Breast epithelium (tissue), 3 donors: ENCODE measurements around the gene GRIK1.

Source experiments
- CTCF ChIP-seq, 3 donors: fragments of 450-650 bp; IDR thresholded peaks; one replicate each; pipeline ENCODE4 v1.5.1; 2016 to 2017; ENCODE audit warnings: antibody characterized with exemption in 3 of 3, mild to moderate bottlenecking in 3 of 3, moderate library complexity in 3 of 3
- POLR2A ChIP-seq: fragments of 450-650 bp; IDR thresholded peaks from one replicate; pipeline ENCODE4 v1.6.1; 2016; ENCODE audit warnings: antibody characterized with exemption, mild to moderate bottlenecking, moderate library complexity
- POLR2AphosphoS5 ChIP-seq, 3 donors: sonication (generic); formaldehyde crosslinking; IDR thresholded peaks; one replicate each; pipeline ENCODE4 v1.6.1; 2017; ENCODE audit warnings: antibody characterized with exemption in 3 of 3

DNA sequence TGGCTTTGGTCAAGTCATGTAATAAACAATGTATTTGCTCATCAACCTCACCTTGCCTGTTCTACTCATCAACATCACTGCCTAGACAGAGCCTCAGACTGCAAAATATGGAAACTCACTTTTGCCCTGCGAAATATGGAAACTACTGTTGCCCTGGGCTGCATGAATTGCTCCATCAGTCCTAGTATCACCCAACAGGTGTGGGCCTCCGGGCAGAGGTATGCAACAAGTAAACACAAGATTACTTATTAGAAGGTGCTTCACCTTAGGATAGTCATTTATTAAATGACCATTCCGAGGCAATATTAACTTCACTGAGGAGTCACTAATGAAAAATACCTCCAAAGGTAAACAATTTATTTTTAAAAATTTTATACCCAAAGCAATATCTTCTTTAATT lies 354.3 kb downstream of the GRIK1 start:
- TF ChIP-seq CTCF (IDR thresholded peaks at IDR 0.05) = no peak
- TF ChIP-seq POLR2AphosphoS5 (IDR thresholded peaks at IDR 0.05) = no peak
- TF ChIP-seq POLR2A = no peak
